HTR-8/SVneo (cell line): ENCODE results near the gene PLA2G12A.

Experiments used
- DNase-seq: peaks from one replicate; pipeline ENCODE4 v3.0.0; 2011; ENCODE audit warnings: low spot score, mixed read lengths; ENCODE audit not compliant: insufficient read length
- FAIRE-seq: peaks from 2 replicates; lab custom pipeline; 2011; peaks lifted over from hg19 to GRCh38; lab: Jason Lieb, UNC

The PLA2G12A gene

GRCh38 chr4:109730619-109731545 is 1.0 kb upstream of the PLA2G12A start:
- FAIRE-seq (no peak), DNase-seq (no peak)

GRCh38 chr4:109729117-109729717 is 653 bp downstream of the PLA2G12A start:
- DNase-seq (peak; percentile 12), FAIRE-seq (peak; percentile 57)

GRCh38 chr4:109728385-109728784 is 1.5 kb downstream of the PLA2G12A start:
- DNase-seq (no peak), FAIRE-seq (no peak)

GRCh38 chr4:109723110-109723509 is 6.8 kb downstream of the PLA2G12A start:
- no peak for DNase-seq
- no peak for FAIRE-seq

- FAIRE-seq (peak; percentile 20), DNase-seq (no peak)
Observed at GRCh38 chr4:109722357-109722756, 7.5 kb downstream of the PLA2G12A start.

GRCh38 chr4:109721033-109721432 is 8.8 kb downstream of the PLA2G12A start:
- FAIRE-seq (no peak), DNase-seq (peak; percentile 45)

- DNase-seq (no peak), FAIRE-seq (no peak)
Observed at GRCh38 chr4:109719604-109720003, 10.3 kb downstream of the PLA2G12A start.

GRCh38 chr4:109718759-109719158 is 11.1 kb downstream of the PLA2G12A start:
- FAIRE-seq, result no peak
- DNase-seq, result no peak

- FAIRE-seq, result no peak
- DNase-seq, result no peak
Observed at GRCh38 chr4:109713500-109713899, 16.4 kb downstream of the PLA2G12A start.

- DNase-seq (no peak), FAIRE-seq (no peak)
Observed at GRCh38 chr4:109708990-109709389, 20.9 kb downstream of the PLA2G12A start.

GRCh38 chr4:109708435-109708834 is 21.4 kb downstream of the PLA2G12A start:
- FAIRE-seq, result no peak
- no peak for DNase-seq

GRCh38 chr4:109703664-109704361 is 26.1 kb downstream of the PLA2G12A start:
- DNase-seq (no peak), FAIRE-seq (no peak)

- DNase-seq (peak; percentile 67), FAIRE-seq (no peak)
Observed at GRCh38 chr4:109702950-109703663, 26.8 kb downstream of the PLA2G12A start, which contains the start of gene CASP6. Gene CASP6 (minus strand): TSS chr4:109703445. CDS start chr4:109703395, 50 bp downstream.

GRCh38 chr4:109701566-109702410 is 28.1 kb downstream of the PLA2G12A start:
- FAIRE-seq, result no peak

GRCh38 chr4:109699553-109700225 is 30.2 kb downstream of the PLA2G12A start:
- FAIRE-seq (no peak), DNase-seq (no peak)

More at GRCh38 chr4:109701566-109702410, 28.1 kb downstream of the PLA2G12A start:
- no peak for DNase-seq

- DNase-seq (no peak), FAIRE-seq (peak; percentile 36)
Observed at GRCh38 chr4:109698656-109699055, 31.2 kb downstream of the PLA2G12A start.

GRCh38 chr4:109691411-109691920 is 38.4 kb downstream of the PLA2G12A start:
- FAIRE-seq (no peak), DNase-seq (no peak)

- DNase-seq, result no peak
- FAIRE-seq, result peak; percentile 20
Observed at GRCh38 chr4:109690690-109691410, 39.0 kb downstream of the PLA2G12A start.
